OCI-LY3 (cell line): ENCODE measurements around the gene RNASEL.

Source experiments
- H2AFZ ChIP-seq: fragments of 200-600, 300-600 bp; shearing (Covaris generic); 2 replicates; pipeline ENCODE4 v1.6.0; 2014; ENCODE audit warnings: antibody characterized with exemption, low read depth, low read length
- H3K27ac ChIP-seq: fragments of 200-600, 300-600 bp; sonication (generic); 2 replicates; pipeline ENCODE4 v1.5.1; 2014; ENCODE audit warnings: mild to moderate bottlenecking, low read length, moderate library complexity, mixed read lengths
- H3K27me3 ChIP-seq: fragments of 200-600, 300-600 bp; sonication (generic); 2 replicates; pipeline ENCODE4 v1.6.1; 2014; ENCODE audit warnings: low read depth, low read length, mixed read lengths
- H3K36me3 ChIP-seq: fragments of 200-600, 300-600 bp; sonication (generic); replicated peaks from 2 replicates; pipeline ENCODE3; 2014; ENCODE audit warnings: low read depth, low read length, mixed read lengths
- H3K4me1 ChIP-seq: fragments of 300-600, 200-600 bp; sonication (generic); 2 replicates; pipeline ENCODE4 v1.6.1; 2014; ENCODE audit warnings: low read length, mixed read lengths
- H3K4me2 ChIP-seq: fragments of 200-600, 300-600 bp; sonication (generic); 2 replicates; pipeline ENCODE4 v1.6.1; 2014; ENCODE audit warnings: low read length, mixed read lengths
- H3K4me3 ChIP-seq: fragments of 300-600, 200-600 bp; sonication (generic); 2 replicates; pipeline ENCODE4 v1.5.1; 2014; ENCODE audit warnings: antibody characterized with exemption, mild to moderate bottlenecking, low read length, moderate library complexity
- H3K79me2 ChIP-seq: fragments of 300-600, 200-600 bp; shearing (Covaris generic); 2 replicates; pipeline ENCODE4 v1.6.1; 2014; ENCODE audit warnings: mild to moderate bottlenecking, low read length, mixed read lengths
- H3K9ac ChIP-seq: fragments of 300-600, 200-600 bp; shearing (Covaris generic); 2 replicates; pipeline ENCODE4 v1.6.0; 2014; ENCODE audit warnings: mild to moderate bottlenecking, low read length, moderate library complexity
- H3K9me3 ChIP-seq: fragments of 200-600, 300-600 bp; shearing (Covaris generic); 2 replicates; pipeline ENCODE4 v1.6.1; 2014; ENCODE audit warnings: low read length, mixed read lengths; ENCODE audit not compliant: insufficient read depth
- H4K20me1 ChIP-seq: fragments of 200-600, 300-600 bp; sonication (generic); 2 replicates; pipeline ENCODE4 v1.6.1; 2016; ENCODE audit warnings: low read length, mixed read lengths; ENCODE audit not compliant: insufficient read depth
- CTCF ChIP-seq: fragments of 200-600, 300-600 bp; sonication (generic); IDR thresholded peaks from 2 replicates; pipeline ENCODE4 v1.5.1; 2014; ENCODE audit warnings: antibody characterized with exemption, low read length, low read depth
- EZH2phosphoT487 ChIP-seq: fragments of 200-600 bp; shearing (Covaris generic); IDR thresholded peaks from 2 replicates; pipeline ENCODE4 v1.6.1; 2018; ENCODE audit warnings: antibody characterized with exemption, mixed run types, low read depth

RNASEL gene

DNA sequence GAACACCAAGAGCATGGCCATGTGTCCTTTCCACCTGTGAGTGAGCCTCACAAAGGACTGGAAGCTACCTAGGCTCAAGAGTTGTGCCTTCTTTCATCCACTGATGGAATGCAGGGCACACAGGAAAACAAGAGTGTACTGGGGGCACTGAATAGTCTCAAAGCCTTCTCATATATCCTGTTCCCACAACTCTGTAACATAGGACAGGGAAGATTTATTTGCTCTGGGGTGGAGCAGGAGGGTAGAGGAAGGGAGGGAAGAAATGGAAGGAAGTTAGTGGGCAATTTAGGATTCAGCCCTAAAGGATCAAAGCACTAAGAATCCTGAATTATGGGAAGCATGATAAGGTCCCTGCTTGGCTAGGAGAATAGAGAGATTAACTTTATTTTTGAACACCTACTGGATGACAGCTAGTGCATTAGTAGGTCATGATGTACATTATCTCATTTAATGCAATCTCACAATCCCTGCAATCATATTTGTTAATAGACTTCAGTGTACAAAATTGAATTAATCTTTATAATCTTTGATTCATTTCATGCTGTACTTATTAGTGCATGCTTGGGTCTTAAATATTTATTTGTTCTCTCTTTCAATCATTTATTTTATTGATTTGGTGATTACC lies 42.1 kb upstream of the RNASEL start:
- H3K4me3 ChIP-seq, result no peak overlapping the region
- H3K79me2 ChIP-seq, result no peaks in the 10 kb centered on the region
- H3K9ac ChIP-seq, result no peak overlapping the region
- H3K36me3 ChIP-seq, result no peaks in the 10 kb centered on the region
- TF ChIP-seq EZH2phosphoT487 (no peak), CTCF (no peak)
- no peaks in the 10 kb centered on the region for H3K27me3 ChIP-seq
- H4K20me1 ChIP-seq, result no peaks in the 10 kb centered on the region
- H3K4me1 ChIP-seq, result peaks cover 33% of the 10 kb centered on the region
- no peak overlapping the region for H3K27ac ChIP-seq
- H3K9me3 ChIP-seq, result no peaks in the 10 kb centered on the region
- H2AFZ ChIP-seq, result no peak overlapping the region
- no peak overlapping the region for H3K4me2 ChIP-seq

GRCh38 chr1:182630586-182630985 lies 41.5 kb upstream of the RNASEL start:
- peaks cover 37% of the 10 kb centered on the region for H3K4me1 ChIP-seq
- H3K27ac ChIP-seq, result no peak overlapping the region
- H3K9me3 ChIP-seq, result no peaks in the 10 kb centered on the region
- H3K4me3 ChIP-seq, result no peak overlapping the region
- no peaks in the 10 kb centered on the region for H3K27me3 ChIP-seq
- no peak overlapping the region for H3K4me2 ChIP-seq
- H3K36me3 ChIP-seq, result no peaks in the 10 kb centered on the region
- H4K20me1 ChIP-seq, result no peaks in the 10 kb centered on the region
- no peak overlapping the region for H2AFZ ChIP-seq
- H3K79me2 ChIP-seq, result no peaks in the 10 kb centered on the region
- H3K9ac ChIP-seq, result no peak overlapping the region
- no peak for TF ChIP-seq CTCF
- no peak for TF ChIP-seq EZH2phosphoT487

DNA sequence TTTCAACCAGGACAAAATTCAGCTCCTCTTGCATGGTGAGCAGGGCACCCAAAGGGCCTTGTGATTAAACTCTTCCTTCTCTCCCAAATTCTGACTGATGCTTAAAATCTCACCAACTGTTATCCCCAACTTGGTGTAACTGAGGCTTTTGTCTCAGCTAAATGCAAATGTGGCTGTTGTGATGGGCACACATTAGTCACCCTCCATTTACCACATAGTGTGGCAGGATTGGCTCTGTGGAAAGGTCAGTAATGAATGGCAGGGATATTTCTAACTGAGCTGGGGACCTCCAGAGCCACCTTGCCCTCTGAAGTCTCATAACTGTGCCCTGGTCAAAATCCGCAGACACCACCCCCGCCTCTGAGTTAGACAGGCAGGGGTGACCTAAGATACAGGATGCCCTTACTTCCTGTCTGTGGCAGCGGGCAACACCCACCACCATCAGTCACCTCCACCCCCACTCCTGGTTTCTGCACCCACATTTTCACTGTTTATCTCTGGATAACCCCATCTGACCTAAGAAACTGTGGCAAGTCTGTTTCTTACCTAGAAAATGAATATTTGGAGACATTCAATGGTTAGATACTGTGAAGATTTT lies 40.5 kb upstream of the RNASEL start:
- Histone ChIP-seq H3K79me2 (no peaks in the 10 kb centered on the region), H3K9ac (no peak overlapping the region), H3K9me3 (no peaks in the 10 kb centered on the region), H3K4me3 (no peak overlapping the region), H3K27ac (no peak overlapping the region), H3K4me1 (peaks cover 43% of the 10 kb centered on the region), H3K36me3 (no peaks in the 10 kb centered on the region), H2AFZ (no peak overlapping the region), H3K4me2 (no peak overlapping the region), H3K27me3 (no peaks in the 10 kb centered on the region), H4K20me1 (no peaks in the 10 kb centered on the region)
- TF ChIP-seq CTCF, result no peak
- TF ChIP-seq EZH2phosphoT487, result no peak

DNA sequence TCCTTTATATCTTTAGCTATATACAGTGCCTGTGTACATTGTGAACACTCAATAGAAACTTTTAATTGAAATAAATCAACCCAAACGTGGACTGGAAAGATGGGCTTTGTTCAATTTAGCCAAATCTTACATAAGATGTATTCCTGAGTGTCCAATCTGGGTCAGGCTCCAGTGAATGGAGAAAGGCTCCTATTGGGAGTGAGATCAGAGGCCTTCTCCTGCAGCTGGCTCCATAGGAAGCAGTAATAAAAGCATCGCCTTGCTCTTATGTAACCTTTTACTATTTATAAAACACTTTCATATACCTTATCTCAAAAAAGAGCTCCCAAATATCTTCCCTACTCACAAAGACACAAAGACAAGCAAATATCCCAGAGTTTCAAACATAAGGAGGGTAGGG lies 40.0 kb upstream of the RNASEL start:
- no peak overlapping the region for H3K27ac ChIP-seq
- no peak overlapping the region for H2AFZ ChIP-seq
- TF ChIP-seq EZH2phosphoT487, result no peak
- TF ChIP-seq CTCF, result no peak
- H3K9me3 ChIP-seq, result no peaks in the 10 kb centered on the region
- no peak overlapping the region for H3K4me3 ChIP-seq
- no peak overlapping the region for H3K4me2 ChIP-seq
- H3K36me3 ChIP-seq, result no peaks in the 10 kb centered on the region
- H4K20me1 ChIP-seq, result no peaks in the 10 kb centered on the region
- H3K9ac ChIP-seq, result no peak overlapping the region
- H3K27me3 ChIP-seq, result no peaks in the 10 kb centered on the region
- H3K4me1 ChIP-seq, result peaks cover 44% of the 10 kb centered on the region
- H3K79me2 ChIP-seq, result no peaks in the 10 kb centered on the region
